ENCODE data around the gene AARS2.

- TF ChIP-seq CTCF (IDR thresholded peaks at IDR 0.05; ENCODE audit: low read depth, low read length, poor library complexity, severe bottlenecking) (no peak), EZH2phosphoT487 (IDR thresholded peaks at IDR 0.05; ENCODE audit: borderline replicate concordance, low read length) (no peak)
Observed at GRCh38 chr6:44339301-44339700, 26.2 kb upstream of the AARS2 start.
